ENCODE measurements around the gene DNASE1L2.

DNASE1L2 gene

DNA sequence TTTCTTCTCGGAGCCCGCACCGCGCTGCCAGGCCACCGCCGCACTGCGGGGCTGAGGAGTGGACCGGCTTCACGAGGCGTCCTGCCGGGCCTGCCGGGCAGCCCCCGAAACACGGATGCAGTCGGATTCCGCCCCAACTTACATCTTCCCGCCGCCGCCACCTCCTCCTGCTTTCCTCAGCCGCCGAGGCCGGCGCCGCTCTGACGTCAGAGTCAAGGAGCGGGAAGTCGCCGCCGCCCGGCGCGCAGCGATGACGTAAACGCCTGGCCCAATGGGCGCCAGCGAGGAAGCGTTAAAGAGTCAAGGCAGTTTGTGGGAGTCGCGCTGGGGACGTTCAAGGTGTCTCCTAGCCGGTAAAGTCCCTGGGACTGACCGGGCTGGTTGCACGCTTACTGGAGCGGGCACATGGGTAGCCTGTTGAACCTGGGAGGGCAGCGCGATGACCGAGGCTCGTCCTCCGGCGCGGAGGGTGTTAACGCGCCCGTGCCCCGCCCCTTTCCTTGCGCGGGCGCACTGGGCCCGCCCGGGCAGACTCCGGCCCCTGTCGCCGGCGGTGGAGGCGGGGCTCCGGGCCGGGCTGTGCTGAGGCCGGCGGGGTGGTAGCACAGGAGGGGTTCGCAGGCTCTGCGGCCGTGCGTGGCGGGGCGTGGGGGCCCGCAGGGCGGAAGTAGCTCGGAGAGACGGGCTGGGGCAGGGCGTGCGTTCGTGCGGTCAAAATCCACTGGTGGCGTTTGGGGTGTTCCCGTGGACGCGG lies 31.8 kb downstream of the DNASE1L2 start, which contains the start of gene RNPS1 (continued):
- TF ChIP-seq, protein P1, sequence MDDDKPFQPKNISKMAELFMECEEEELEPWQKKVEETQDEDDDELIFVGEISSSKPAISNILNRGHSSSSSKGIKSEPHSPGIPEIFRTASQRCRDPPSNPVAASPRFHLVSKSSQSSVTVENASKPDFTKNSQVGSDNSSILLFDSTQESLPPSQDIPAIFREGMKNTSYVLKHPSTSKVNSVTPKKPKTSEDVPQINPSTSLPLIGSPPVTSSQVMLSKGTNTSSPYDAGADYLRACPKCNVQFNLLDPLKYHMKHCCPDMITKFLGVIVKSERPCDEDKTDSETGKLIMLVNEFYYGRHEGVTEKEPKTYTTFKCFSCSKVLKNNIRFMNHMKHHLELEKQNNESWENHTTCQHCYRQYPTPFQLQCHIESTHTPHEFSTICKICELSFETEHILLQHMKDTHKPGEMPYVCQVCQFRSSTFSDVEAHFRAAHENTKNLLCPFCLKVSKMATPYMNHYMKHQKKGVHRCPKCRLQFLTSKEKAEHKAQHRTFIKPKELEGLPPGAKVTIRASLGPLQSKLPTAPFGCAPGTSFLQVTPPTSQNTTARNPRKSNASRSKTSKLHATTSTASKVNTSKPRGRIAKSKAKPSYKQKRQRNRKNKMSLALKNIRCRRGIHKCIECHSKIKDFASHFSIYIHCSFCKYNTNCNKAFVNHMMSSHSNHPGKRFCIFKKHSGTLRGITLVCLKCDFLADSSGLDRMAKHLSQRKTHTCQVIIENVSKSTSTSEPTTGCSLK (tag by site-specific recombination; IDR thresholded peaks at IDR 0.05), result no peak

DNA sequence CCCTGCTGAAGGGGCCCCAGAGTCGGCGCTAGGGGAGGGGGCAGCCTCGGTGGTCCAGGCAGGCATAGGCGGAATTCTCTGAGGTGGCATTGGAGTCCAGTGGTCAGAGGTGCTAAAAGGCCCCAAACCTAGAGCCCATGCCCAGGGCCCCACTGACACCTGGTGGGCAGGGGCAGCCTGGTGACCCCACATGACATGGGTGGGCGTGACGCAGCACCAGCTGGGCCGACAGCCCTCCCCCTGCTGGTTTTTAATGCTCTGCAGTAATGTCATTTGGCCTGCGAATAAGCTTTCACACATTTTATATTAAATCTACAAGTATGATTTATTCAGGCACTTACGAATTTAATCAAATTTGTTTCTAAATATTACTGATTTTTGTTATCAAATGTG lies 33.8 kb downstream of the DNASE1L2 start:
- POLR2A ChIA-PET, result interaction anchor here (2.6 kb wide), 1 partner anchor 19 kb away, joined by 9 read pairs; the partner anchor contains the start of gene ECI1
- H3K4me3 ChIP-seq (ENCODE audit: low read depth, low read length), result no peak overlapping the region

DNA sequence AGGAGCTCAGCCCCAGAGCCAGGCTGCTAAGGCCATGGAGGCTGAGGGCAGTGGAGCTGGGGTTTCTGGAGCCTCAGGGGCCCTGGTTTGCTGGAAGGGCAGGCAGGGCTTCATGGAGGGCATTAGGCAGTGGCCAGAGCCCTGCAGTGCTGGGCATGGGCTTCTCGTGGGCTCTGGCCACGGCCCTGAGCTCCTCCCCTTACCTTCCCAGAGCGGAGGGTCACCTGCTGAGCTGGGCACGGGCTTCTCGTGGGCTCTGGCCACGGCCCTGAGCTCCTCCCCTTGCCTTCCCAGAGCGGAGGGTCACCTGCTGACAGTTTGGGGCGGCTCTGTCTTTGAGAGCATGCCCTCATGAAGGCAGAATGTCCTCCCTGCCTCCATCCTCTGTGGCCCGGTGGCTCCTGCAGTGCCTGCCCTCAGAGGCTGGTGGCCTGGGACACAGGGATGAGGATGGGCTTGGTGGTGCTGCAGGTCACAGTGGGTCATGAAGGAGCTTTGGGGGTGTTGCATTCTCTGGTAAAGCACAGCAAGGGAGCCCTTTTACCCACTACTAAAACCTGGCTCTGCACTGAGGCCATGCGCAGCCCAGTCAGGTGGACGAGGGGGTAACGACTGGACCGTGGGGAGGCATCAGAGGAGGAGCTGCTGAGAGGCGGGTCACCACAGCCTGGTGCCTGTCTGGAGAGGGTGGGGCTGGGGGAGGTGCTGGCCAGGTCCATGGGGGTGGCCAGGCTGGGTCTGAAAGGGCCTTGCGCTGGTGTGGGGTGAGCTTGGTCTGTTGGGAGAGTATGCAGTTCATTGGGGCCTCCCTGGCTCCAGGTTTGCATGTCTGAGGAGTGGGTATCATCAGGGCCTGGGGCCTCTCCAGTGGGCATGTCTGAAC lies 34.6 kb downstream of the DNASE1L2 start:
- Histone ChIP-seq H3K4me3 (ENCODE audit: low read depth, low read length) (no peak overlapping the region), H3K9me3 (ENCODE audit: control insufficient read depth, insufficient read depth, low read depth, low read length) (no peaks in the 10 kb centered on the region), H3K36me3 (ENCODE audit: control insufficient read depth in 2 of 2, insufficient read depth in 1 of 2, low read length in 2 of 2) (peaks cover 0 to 12% of the 10 kb centered on the region in 2 experiments; a peak in 1 of 3 replicates), H3K4me1 (ENCODE audit: control insufficient read depth, insufficient read depth, low read length) (peaks cover 3% of the 10 kb centered on the region; the same call in 1 of the 2 replicates), H3K27ac (ENCODE audit: extremely low read depth, low read depth, low read length) (no peak overlapping the region)
- TF ChIP-seq ZNF19 (tag by site-specific recombination; IDR thresholded peaks at IDR 0.05; ENCODE audit: low read depth) (no peak), ZNF521 (tag by site-specific recombination; IDR thresholded peaks at IDR 0.05) (no peak), ZNF214 (tag by site-specific recombination; IDR thresholded peaks at IDR 0.05; ENCODE audit: borderline replicate concordance) (no peak), ZNF600 (tag by site-specific recombination; IDR thresholded peaks at IDR 0.05) (no peak), ZNF23 (tag by site-specific recombination; IDR thresholded peaks at IDR 0.05; ENCODE audit: borderline replicate concordance) (no peak), TRIM28 (IDR thresholded peaks at IDR 0.05; ENCODE audit: borderline replicate concordance, low read length) (no peak), ZBTB7A (tag by site-specific recombination; IDR thresholded peaks at IDR 0.05; ENCODE audit: low read depth) (no peak), ZNF629 (tag by site-specific recombination; IDR thresholded peaks at IDR 0.05) (no peak), ZNF175 (tag by site-specific recombination; IDR thresholded peaks at IDR 0.05) (no peak)
- TF ChIP-seq, protein P2, sequence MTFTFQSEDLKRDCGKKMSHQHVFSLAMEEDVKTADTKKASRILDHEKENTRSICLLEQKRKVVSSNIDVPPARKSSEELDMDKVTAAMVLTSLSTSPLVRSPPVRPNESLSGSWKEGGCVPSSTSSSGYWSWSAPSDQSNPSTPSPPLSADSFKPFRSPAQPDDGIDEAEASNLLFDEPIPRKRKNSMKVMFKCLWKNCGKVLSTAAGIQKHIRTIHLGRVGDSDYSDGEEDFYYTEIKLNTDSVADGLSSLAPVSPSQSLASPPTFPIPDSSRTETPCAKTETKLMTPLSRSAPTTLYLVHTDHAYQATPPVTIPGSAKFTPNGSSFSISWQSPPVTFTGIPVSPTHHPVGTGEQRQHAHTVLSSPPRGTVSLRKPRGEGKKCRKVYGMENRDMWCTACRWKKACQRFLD (tag by site-specific recombination; IDR thresholded peaks at IDR 0.05), result no peak
- POLR2A ChIA-PET, result interaction anchor here (0.6 to 2.6 kb wide), 5 partner anchors 20 to 198 kb away, joined by 3 to 9 read pairs (median 4); partner anchors contain the start of genes ECI1, PGP and TRAF7
- CTCF ChIA-PET, result interaction anchor here (0.8 kb wide), 1 partner anchor 34 kb away, joined by 3 read pairs; the partner anchor contains the start of gene DNASE1L2

More for the DNA sequence above, 33.8 kb downstream of the DNASE1L2 start:
- H3K36me3 ChIP-seq (ENCODE audit: control insufficient read depth in 2 of 2, insufficient read depth in 1 of 2, low read length in 2 of 2), result peaks cover 5 to 19% of the 10 kb centered on the region in 2 experiments; a peak in 2 of 3 replicates
- CTCF ChIA-PET, result interaction anchor here (0.8 kb wide), 2 partner anchors 34 to 70 kb away, joined by 3 read pairs; partner anchors contain the start of gene DNASE1L2
- H3K4me1 ChIP-seq (ENCODE audit: control insufficient read depth, insufficient read depth, low read length), result peaks cover 7% of the 10 kb centered on the region; the same call in 1 of the 2 replicates
- TF ChIP-seq KLF10 (tag by site-specific recombination; IDR thresholded peaks at IDR 0.05) (peak; percentile 58; the same call in 1 of the 2 replicates), OSR2 (tag by site-specific recombination; IDR thresholded peaks at IDR 0.05) (no peak), ZNF10 (tag by site-specific recombination; IDR thresholded peaks at IDR 0.05) (0 out of 2 replicates have a peak, but pooled peaks have one; percentile 11), GLIS2 (tag by site-specific recombination; IDR thresholded peaks at IDR 0.05) (0 out of 2 replicates have a peak, but pooled peaks have one; percentile 21)
- no peaks in the 10 kb centered on the region for H3K9me3 ChIP-seq (ENCODE audit: control insufficient read depth, insufficient read depth, low read depth, low read length)
- no peak overlapping the region for H3K27ac ChIP-seq (ENCODE audit: extremely low read depth, low read depth, low read length)

Measured in HEK293 (cell line).